Stimulated activated naive CD4-positive, alpha-beta T cell treated with Interleukin-2 at 50 U/mL for 16 hours (primary cell): ENCODE measurements around the gene FBXW8.

Source experiments
- DNase-seq: peaks from one replicate; lab custom pipeline; 2025; lab: John Stamatoyannopoulos, UW

Gene FBXW8

GRCh38 chr12:117024961-117025480 lies 114.3 kb downstream of the FBXW8 start:
- DNase-seq: no peak

- peak; percentile 29 for DNase-seq
Observed at GRCh38 chr12:117025481-117026151, 114.9 kb downstream of the FBXW8 start.

- DNase-seq: no peak
Observed at GRCh38 chr12:117026343-117026742, 115.6 kb downstream of the FBXW8 start.

DNA sequence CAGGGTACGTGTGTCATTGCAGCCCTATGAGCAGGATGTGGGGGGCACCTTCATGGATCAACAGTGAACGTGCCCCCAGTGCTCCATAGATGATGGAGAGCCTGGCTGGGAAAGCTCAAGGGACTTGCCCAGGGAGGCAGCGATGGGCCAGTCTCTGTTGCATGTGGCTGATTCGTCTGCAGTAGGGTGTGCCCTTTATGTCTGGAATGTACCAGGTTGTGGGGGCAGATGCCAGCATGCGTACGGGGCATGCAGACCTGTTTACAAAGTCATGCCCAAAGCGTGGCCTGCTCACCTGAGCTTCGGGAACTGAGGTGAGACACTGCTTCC lies 116.1 kb downstream of the FBXW8 start:
- no peak for DNase-seq

GRCh38 chr12:117027251-117028086 lies 116.7 kb downstream of the FBXW8 start:
- DNase-seq: no peak

DNA sequence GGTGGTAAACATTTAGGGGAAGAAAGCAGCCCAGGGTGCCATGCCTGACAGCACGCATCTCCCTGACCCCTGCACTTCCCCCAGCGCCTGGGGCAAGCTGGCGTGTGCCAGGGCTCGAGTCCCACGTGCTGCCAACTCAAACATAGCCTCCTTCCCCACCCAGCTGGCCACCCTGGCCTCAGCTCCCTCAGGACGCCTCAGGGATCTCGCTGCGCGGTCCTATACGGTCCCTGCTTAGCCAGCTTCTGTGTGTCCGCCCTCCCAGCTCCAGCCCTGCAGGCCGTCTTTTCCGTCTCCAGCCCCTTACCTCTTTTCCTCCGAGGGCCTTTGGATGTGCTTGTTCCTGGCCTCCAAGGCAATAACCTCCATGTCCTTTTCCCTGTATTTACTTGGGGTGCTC lies 117.5 kb downstream of the FBXW8 start:
- DNase-seq: no peak

- no peak for DNase-seq
Observed at GRCh38 chr12:117030187-117030900, 119.6 kb downstream of the FBXW8 start.

GRCh38 chr12:117031843-117032592 lies 121.3 kb downstream of the FBXW8 start:
- no peak for DNase-seq

DNA sequence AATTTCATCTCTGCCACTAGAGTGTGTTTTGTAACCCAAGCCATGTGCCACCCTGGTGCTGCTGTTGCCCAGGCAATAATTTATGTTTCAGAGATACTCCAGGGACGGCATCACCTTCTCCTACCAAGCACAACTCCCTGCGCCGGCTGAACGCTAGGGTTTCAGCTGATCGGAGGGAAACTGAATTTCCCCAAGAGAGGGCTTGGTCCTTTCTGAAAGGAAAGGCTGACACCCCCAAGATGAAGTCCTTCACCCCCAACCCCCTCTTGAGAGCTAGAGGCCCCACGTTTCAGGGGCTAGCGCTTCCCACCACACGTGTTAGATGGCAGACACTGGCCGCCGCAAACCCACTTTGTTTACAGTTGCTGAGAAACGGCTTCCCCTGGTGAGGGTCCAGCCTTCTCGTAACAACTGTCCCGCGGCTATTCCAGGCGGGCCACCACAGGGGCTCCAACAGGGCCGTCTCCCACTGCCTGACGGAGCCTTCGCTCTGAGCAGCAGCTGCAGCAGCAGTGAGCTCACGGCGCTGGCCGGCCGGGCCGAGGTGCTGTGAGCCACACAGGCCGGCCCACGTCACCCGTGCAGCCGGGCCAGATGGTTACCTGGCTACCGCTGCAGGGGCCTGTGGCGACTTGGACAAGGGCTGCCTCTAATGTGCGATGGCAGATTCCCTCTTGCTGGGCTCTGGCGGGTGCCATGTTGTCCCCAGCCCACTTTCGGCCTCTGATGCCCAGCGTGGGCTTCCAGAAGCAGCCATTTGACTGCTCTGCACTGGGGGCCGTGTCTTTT lies 122.0 kb downstream of the FBXW8 start:
- no peak for DNase-seq

GRCh38 chr12:117033382-117034221 lies 122.9 kb downstream of the FBXW8 start:
- DNase-seq: no peak

- DNase-seq: no peak
Observed at GRCh38 chr12:117034249-117034648, 123.5 kb downstream of the FBXW8 start.

DNA sequence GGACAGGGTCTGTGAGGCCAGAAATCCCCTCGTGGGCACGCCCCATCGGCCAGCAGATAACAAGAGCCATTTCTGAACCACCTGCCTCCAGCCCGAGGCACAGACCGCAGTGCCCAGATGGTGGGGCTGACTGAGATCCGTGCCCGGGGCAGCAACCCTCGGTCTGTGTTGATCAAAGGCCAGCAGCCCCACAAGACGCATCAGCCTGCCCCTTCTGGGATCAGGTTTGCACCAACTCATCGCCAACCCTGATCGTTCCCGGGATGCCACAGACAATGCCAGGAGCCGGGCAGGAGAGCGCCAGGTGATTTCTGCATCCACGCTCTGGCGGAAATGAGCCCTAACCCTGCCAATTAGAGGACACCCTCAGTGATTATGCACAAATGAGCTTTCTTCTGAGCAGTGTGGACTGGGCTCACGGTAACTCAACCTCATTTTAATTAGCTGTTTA lies 124.0 kb downstream of the FBXW8 start:
- no peak for DNase-seq

- no peak for DNase-seq
Observed at GRCh38 chr12:117035287-117035686, 124.5 kb downstream of the FBXW8 start.

DNA sequence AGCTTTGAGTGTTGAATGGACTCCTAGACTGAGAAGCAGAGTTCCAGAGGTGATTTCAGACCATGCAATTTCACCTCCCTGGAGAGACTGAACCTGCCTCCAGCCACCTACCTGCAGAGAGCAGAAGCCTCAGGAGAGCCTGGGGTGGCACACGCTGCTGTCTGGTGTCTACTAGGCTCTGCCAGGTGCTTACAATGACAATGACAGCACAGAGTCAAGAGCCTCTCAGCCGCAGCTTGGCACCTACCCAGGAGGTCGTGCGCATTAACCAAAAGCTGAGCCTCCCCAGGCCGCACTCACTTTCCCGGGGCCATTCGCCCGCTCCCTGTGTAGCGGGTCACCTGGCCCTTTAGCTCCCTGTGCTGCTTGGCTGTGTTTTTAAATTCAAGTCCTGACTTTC lies 125.3 kb downstream of the FBXW8 start:
- DNase-seq: no peak

GRCh38 chr12:117036547-117036946 lies 125.8 kb downstream of the FBXW8 start:
- DNase-seq: no peak

DNA sequence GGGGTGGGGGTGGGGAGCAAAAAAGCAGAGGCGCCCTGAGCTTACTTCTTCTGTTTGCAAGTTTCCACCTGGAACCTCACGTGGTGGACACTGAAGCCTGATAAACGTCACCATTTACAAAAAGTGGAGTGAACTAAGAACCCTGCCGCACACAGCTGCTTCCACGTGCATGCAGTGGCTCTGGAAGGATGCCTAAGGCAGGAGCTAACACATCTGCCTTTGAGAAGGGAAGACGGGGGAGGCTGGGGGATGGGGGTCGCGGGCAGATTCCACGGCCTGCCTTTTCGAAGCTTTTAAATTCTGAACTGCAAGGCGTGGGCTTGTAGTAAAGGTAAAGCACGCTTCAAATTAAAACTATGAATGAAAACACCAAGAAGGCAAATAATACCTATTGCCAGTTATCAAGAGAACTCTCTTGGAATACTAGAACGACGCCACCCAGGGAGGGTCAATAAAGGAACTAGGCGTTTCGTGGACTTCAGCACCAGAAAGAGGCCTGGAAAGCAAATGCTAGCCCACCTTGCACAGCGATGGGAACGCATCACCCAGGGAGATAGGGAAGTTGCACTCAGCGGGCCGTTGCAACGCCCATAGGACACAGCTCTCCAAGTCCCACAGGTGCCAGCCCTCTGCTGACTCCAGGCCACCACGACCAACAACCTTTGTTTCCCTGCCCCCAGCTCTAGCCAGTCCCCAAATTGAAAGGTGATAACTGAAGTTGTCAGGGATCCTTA lies 126.7 kb downstream of the FBXW8 start:
- DNase-seq: no peak

DNA sequence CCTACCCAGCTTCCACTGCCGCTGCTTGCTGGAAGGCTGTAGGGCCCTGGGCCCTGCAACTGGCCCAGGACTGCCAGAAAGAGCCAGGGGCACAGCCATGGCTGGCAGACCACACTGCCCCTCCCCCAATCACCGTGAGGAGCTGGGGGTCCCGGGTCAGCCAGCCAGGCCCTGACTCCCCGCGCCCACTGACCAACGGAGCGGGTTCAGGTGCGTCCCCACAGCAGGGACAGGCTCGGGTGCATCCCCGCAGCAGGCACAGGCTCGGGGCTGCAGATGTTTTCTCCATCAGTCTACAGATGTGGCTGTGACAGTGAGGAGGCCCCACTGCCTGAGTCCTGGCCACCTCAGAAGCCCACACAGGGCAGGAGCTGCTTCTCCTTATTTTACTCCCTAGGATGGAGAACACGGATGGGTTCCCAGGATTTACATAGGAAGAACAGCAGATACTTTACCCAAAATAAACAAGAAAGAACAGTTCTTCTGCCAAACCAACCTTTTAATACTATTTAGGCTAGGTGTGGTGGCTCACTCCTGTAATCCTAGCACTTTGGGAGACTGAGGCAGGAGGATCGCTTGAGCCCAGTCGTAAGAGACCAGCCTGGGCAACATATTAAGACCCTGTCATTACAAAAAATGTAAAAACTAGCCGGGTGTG lies 127.4 kb downstream of the FBXW8 start:
- DNase-seq: no peak

DNA sequence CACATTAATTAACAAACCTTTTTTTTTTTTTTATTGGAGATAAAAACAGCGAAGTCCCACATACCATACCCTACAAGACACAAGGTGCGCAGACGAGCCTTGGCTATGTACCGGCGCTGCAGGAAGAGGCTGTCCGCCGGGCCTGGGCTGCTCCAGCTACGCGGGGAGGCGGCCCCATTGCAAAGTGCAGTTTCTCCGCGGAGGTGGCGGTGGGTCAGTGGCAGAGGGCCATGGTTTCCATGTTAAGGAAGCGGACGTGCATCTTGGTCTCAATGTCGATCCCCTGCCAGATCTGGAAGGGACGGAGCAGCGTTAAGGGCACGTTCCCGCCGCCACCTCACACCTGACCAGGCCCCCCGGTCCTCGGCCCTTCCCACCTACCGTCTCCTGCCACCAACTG lies 128.2 kb downstream of the FBXW8 start:
- no peak for DNase-seq

GRCh38 chr12:117039891-117040309 lies 129.2 kb downstream of the FBXW8 start:
- DNase-seq: no peak
